PC-3 (cell line): ENCODE results near the gene PALD1. TPM values are rescaled to one million over a fixed set of nuclear protein-coding genes. Genes with fewer than 3 reads are reported as not detected.

Source experiments
- ATAC-seq: fragments of 200-7000 bp; cut with Tn5 transposase; 2 replicates; pipeline ENCODE4 v1.9.1; 2020; ENCODE audit warnings: mild to moderate bottlenecking, moderate library complexity
- BruUV-seq: library from RNA; stranded (reverse); fragments of 400-500 nt; replicated peaks from 2 replicates; lab custom pipeline; 2021; lab: Mats Ljungman, UMichigan
- CTCF ChIA-PET: fragments of 300-600 bp; sonication (Branson Sonifier 250); formaldehyde crosslinking; loops from one replicate; lab custom pipeline; 2022; ENCODE audit warnings: antibody characterized with exemption; lab: Charles Lee
- POLR2A ChIA-PET: fragments of 300-600 bp; sonication (Branson Sonifier 250); formaldehyde crosslinking; loops from one replicate; lab custom pipeline; 2022; ENCODE audit warnings: antibody characterized with exemption; ENCODE audit not compliant: unreplicated experiment; lab: Charles Lee
- DNase-seq: peaks from one replicate; pipeline ENCODE4 v3.0.0-alpha.2; 2015
- H2AFZ ChIP-seq: fragments of 300-600 bp; sonication (generic); 2 replicates; pipeline ENCODE4 v1.6.0; 2016; ENCODE audit warnings: antibody characterized with exemption, low read length
- H3F3A ChIP-seq: fragments of 300-600 bp; sonication (generic); one replicate; pipeline ENCODE4 v1.6.0; 2017; ENCODE audit warnings: antibody characterized with exemption, low read length, control low read depth, mild to moderate bottlenecking; ENCODE audit not compliant: unreplicated experiment
- H3K27ac ChIP-seq: fragments of 300-600 bp; sonication (generic); 2 replicates; pipeline ENCODE4 v1.5.1; 2016; ENCODE audit warnings: mild to moderate bottlenecking, low read length
- H3K27me3 ChIP-seq: fragments of 300-600 bp; sonication (generic); 2 replicates; pipeline ENCODE4 v1.6.1; 2016; ENCODE audit warnings: low read length, mixed read lengths
- H3K36me3 ChIP-seq: fragments of 300-600 bp; sonication (generic); 2 replicates; pipeline ENCODE4 v1.6.1; 2016; ENCODE audit warnings: low read depth, mixed run types, low read length, mixed read lengths
- H3K4me1 ChIP-seq: fragments of 300-600 bp; sonication (generic); 2 replicates; pipeline ENCODE4 v1.5.1; 2016; ENCODE audit warnings: low read length; ENCODE audit not compliant: insufficient read depth
- H3K4me2 ChIP-seq: fragments of 300-600 bp; sonication (generic); 2 replicates; pipeline ENCODE4 v1.6.0; 2016; ENCODE audit warnings: low read length
- H3K4me3 ChIP-seq: fragments of 300-600 bp; sonication (generic); 2 replicates; pipeline ENCODE4 v1.5.1; 2016; ENCODE audit warnings: mild to moderate bottlenecking, low read length, mixed read lengths
- H3K79me2 ChIP-seq: fragments of 300-600 bp; sonication (generic); 2 replicates; pipeline ENCODE4 v1.6.1; 2017; ENCODE audit warnings: low read length, mixed read lengths
- H3K9ac ChIP-seq: fragments of 300-600 bp; sonication (generic); 2 replicates; pipeline ENCODE4 v1.6.0; 2016; ENCODE audit warnings: mild to moderate bottlenecking, low read length
- H3K9me2 ChIP-seq: fragments of 300-600 bp; sonication (generic); replicated peaks from 2 replicates; pipeline ENCODE4 v1.6.1; 2016; ENCODE audit warnings: mixed run types, low read length, mixed read lengths
- H3K9me3 ChIP-seq: fragments of 300-600 bp; sonication (generic); 2 replicates; pipeline ENCODE4 v1.6.1; 2016; ENCODE audit warnings: low read length, mixed read lengths
- H4K20me1 ChIP-seq: fragments of 300-600 bp; sonication (generic); 2 replicates; pipeline ENCODE4 v1.6.1; 2016; ENCODE audit warnings: low read length, mixed read lengths
- CTCF ChIP-seq: fragments of 300-600 bp; sonication (generic); conservative IDR thresholded peaks from 2 replicates; pipeline ENCODE4 v1.5.1; 2017; ENCODE audit warnings: antibody characterized with exemption, low read depth, mild to moderate bottlenecking, low read length
- EZH2 ChIP-seq: fragments of 300-600 bp; sonication (generic); IDR thresholded peaks from one replicate; pipeline ENCODE4 v1.6.1; 2017; ENCODE audit warnings: antibody characterized with exemption, mild to moderate bottlenecking, low read length; ENCODE audit not compliant: unreplicated experiment
- EZH2phosphoT487 ChIP-seq: fragments of 300-600 bp; sonication (generic); IDR thresholded peaks from 2 replicates; pipeline ENCODE4 v1.6.1; 2018; ENCODE audit warnings: mild to moderate bottlenecking, antibody characterized with exemption, low read length, borderline replicate concordance
- intact Hi-C: fragments of 100-400 bp; cut with micrococcal nuclease; formaldehyde crosslinking; loops from 2 replicates; pipeline ENCODE4 v1.9.0; 2023
- total RNA-seq: library from RNA; depleted of rRNA; stranded (reverse); fragments of >200 nt; gene quantifications from 2 replicates; pipeline ENCODE4 v1.2.3, GENCODE V29; 2014

The PALD1 gene
- total RNA-seq, 1 experiment from 2014 or later: 0.80 TPM

- intact Hi-C loops: no loop called here
- no peak overlapping the region for H3K9ac ChIP-seq
- DNase-seq (no peak), ATAC-seq (no peak)
- no TSS peak for BruUV-seq
- POLR2A ChIA-PET: no interaction called here
- no peaks in the 10 kb centered on the region for H3K9me3 ChIP-seq
- no peaks in the 10 kb centered on the region for H3K79me2 ChIP-seq
- H3K27me3 ChIP-seq: no peaks in the 10 kb centered on the region
- H3K9me2 ChIP-seq: no peaks in the 10 kb centered on the region
- CTCF ChIA-PET: interaction anchor here (0.6 kb wide), 1 partner anchor 52 kb away, joined by 3 read pairs; no protein-coding TSS in a partner anchor
- no peaks in the 10 kb centered on the region for H4K20me1 ChIP-seq
- no peak overlapping the region for H2AFZ ChIP-seq
- H3K4me3 ChIP-seq: no peak overlapping the region
- no peaks in the 10 kb centered on the region for H3F3A ChIP-seq
- H3K4me1 ChIP-seq: no peaks in the 10 kb centered on the region
- no peak overlapping the region for H3K27ac ChIP-seq
- no peak overlapping the region for H3K4me2 ChIP-seq
- no peaks in the 10 kb centered on the region for H3K36me3 ChIP-seq
- TF ChIP-seq CTCF (no peak), EZH2 (no peak), EZH2phosphoT487 (no peak)
Observed at GRCh38 chr10:70490142-70490541, 11.6 kb downstream of the PALD1 start.

DNA sequence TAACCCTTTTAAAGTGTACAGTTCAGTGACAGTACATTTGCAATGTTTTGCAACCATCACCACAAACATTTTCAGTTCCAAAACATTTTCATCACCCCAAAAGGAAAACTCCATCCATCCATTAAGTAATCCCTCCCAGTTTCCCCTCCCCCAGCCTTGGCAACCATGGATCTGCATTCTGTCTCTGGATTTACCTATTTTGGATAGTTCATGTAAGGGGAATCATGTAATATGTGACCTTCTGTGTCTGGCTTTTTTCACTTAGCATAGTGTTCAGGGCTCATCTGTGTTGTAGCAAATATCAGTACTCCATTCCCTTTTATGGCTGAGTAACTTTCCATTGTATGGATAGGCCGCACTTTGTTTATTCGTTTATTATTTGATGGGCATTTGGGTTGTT lies 13.0 kb downstream of the PALD1 start:
- Histone ChIP-seq H3K79me2 (no peaks in the 10 kb centered on the region), H3K9me3 (no peaks in the 10 kb centered on the region), H3K9me2 (no peaks in the 10 kb centered on the region), H3K27ac (no peak overlapping the region), H3K4me2 (no peak overlapping the region), H3K4me3 (no peak overlapping the region), H3K9ac (no peak overlapping the region), H2AFZ (no peak overlapping the region), H4K20me1 (no peaks in the 10 kb centered on the region), H3F3A (no peaks in the 10 kb centered on the region), H3K4me1 (no peaks in the 10 kb centered on the region), H3K36me3 (no peaks in the 10 kb centered on the region), H3K27me3 (0 out of 2 replicates have a peak, but pooled peaks cover 7% of the 10 kb centered on the region)
- no TSS peak for BruUV-seq
- DNase-seq: no peak
- ChIA-PET CTCF (no interaction called here), POLR2A (no interaction called here)
- no peak for ATAC-seq
- TF ChIP-seq EZH2: no peak
- TF ChIP-seq CTCF: no peak
- TF ChIP-seq EZH2phosphoT487: no peak
- intact Hi-C loops: no loop called here

DNA sequence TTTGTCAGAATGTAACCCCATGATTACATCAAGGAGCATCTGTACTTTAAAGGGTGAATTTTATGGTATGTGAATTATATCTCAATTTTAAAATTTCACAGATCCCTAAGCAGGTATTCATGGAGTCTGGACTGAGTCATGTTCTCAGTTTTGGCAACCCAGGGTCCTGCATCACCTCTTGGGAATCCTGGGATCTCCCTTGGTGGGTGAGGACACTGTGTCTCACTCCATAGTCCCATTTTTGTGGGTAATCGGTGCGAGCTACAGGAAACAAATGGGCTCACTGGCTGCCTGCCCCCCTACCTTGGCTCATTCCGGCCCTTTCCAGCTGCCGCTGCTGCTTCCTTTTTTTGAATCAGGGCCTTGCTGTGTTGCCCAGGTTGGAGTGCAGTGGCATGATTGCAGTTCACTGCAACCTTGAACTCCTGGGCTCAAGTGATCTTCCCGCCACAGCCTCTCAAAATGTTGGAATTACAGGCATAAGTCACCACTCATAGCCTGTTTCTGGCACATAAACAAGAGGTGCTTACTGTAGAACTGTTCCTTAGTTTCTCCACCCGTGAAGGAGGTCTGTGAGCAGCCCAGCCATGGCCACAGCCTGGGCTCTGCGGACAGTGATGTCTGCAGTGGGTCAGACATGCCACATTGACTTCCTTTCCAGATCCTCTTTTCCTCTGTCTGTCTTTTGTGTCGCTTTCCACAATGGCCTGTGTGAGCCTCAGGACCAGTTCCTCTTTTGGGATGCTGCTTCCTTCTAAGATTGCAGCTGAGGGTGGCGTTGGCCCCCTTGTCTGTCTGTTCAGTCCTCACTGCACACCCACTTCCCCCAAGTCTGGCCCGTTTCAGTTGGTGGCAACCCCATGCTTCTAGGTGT lies 14.5 kb downstream of the PALD1 start:
- Histone ChIP-seq H3K9me2 (no peaks in the 10 kb centered on the region), H3K4me3 (no peak overlapping the region), H3K4me2 (no peak overlapping the region), H3F3A (no peaks in the 10 kb centered on the region), H2AFZ (0 out of 2 replicates have a peak overlapping the region, but pooled peaks have one; percentile 10), H3K4me1 (no peaks in the 10 kb centered on the region), H3K9ac (no peak overlapping the region), H3K79me2 (no peaks in the 10 kb centered on the region), H3K27ac (no peak overlapping the region), H3K9me3 (no peaks in the 10 kb centered on the region), H3K36me3 (no peaks in the 10 kb centered on the region), H3K27me3 (0 out of 2 replicates have a peak, but pooled peaks cover 7% of the 10 kb centered on the region), H4K20me1 (no peaks in the 10 kb centered on the region)
- no TSS peak for BruUV-seq
- ChIA-PET POLR2A (no interaction called here), CTCF (interaction anchor here (1.1 kb wide), 1 partner anchor 32 kb away, joined by 4 read pairs; no protein-coding TSS in a partner anchor)
- intact Hi-C loops: no loop called here
- peak; percentile 28; the same call in 1 of the 2 replicates for ATAC-seq
- TF ChIP-seq CTCF: no peak
- TF ChIP-seq EZH2: no peak
- TF ChIP-seq EZH2phosphoT487: no peak
- DNase-seq: peak; percentile 60
